HPDE6-E6E7 (cell line): Measurements from ENCODE around the gene CALN1.
"Not testable (repeated sequence)": the region's sequence is repeated elsewhere in the genome, so short reads cannot be mapped to it uniquely, and the experiment has no call there.

Experiments used
- DNase-seq: peaks from one replicate; pipeline ENCODE4 v3.0.0; 2011; ENCODE audit warnings: missing footprints; ENCODE audit errors: extremely low spot score

Gene CALN1

DNA sequence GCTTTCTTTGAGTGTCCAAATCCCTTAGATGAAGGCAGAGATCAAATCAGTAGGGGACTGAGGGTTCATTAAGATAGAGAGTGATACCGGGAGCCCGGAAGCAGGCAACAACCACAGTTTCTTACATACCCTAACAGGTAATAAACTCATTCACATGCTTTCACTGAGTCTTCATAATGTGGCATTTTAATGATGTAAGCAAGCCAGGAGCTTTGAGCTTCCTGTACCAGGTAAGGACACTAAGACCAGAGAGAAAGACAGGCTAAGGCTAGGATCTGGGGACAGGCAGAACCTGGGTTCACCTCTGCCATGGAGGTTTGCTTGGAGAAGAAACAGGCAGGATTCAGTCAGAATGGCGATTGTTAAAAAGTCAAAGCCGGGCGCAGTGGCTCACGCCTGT, 661.8 kb downstream of the CALN1 start:
- DNase-seq = no peak

DNA sequence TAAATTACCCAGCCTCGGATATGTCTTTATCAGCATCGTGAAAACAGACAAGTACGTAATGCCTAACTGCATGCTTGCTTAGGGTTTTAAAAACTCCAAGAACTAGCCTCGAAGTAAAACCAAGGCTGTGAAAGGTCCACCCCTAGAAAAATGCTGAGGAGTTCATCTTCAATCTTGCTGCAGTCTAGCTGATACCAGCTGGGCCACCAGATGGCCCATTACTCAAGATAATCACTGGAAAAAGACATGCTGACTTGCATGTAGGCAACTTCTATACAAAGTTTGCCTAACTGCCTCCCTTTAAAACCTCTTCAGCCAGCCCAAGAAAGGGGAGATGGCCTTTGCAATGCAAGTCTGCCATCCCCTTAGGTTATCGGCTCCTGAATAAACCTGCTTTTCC, 666.1 kb downstream of the CALN1 start:
- no peak for DNase-seq

DNA sequence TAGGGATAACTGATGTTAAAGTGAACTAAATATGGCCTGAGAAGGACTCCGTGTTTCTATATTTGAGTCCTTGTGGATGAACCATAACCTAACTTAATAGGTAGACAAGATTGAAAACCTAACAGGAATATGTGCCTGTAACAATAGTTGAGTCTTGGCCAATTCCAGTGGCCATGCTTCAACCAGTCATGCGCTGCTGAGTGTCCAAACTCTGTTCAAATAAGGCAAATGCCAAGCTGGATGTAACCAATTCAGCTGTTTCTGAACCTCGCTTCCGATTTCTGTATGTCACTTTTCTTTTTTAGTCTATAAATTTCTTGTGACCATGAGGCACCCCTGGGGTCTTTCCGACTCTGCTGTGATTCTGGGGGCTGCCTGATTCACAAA, 672.0 kb downstream of the CALN1 start:
- DNase-seq = no peak

DNA sequence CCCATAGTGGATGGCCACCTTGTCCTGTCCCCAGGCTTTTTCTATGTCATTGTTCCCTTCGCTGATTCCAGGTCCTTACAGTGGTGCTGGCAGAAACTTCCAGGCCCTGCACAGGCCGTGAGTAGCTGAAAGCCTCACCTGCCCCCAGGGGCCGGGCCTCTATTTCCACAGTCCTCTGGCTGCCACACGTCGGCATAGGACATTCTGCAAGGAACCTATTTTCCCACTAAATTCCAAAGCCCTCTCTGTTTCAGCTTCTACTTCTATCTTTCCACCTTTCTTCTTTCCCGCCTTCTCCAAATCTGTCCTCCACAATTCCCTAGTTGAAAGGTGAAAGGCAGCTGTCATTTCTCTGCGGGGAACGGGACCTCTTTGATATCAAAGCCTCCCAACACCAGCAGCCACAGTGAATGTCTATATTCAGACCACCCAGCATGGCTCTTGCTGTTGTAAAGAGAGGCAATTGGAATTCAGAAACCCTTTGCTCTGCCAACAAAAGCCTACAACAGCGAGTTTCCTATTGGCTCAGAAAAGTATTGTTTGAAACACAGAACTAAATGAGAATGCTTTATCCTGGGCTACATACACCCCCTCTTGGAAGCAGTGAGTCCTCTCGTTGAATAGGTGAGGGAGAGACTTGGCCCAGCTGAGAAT, 672.5 kb downstream of the CALN1 start:
- DNase-seq = no peak

DNA sequence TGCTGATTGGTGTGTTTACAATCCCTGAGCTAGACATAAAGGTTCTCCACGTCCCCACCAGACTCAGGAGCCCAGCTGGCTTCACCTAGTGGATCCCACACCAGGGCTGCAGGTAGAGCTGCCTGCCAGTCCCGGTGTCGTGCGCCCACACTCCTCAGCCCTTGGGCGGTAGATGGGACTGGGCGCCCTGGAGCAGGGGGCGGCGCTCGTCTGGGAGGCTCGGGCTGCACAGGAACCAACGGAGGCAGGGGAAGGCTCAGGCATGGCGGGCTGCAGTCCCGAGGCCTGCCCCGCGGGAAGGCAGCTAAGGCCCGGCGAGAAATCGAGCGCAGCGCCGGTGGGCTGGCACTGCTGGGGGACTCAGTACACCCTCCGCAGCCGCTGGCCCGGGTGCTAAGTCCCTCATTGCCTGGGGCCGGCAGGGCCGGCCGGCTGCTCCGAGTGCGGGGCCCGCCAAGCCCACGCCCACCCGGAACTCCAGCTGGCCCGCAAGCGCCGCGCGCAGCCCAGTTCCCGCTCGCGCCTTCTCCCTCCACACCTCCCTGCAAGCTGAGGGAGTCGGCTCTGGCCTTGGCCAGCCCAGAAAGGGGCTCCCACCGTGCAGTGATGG, 674.1 kb downstream of the CALN1 start:
- DNase-seq = not testable (repeated sequence)

DNA sequence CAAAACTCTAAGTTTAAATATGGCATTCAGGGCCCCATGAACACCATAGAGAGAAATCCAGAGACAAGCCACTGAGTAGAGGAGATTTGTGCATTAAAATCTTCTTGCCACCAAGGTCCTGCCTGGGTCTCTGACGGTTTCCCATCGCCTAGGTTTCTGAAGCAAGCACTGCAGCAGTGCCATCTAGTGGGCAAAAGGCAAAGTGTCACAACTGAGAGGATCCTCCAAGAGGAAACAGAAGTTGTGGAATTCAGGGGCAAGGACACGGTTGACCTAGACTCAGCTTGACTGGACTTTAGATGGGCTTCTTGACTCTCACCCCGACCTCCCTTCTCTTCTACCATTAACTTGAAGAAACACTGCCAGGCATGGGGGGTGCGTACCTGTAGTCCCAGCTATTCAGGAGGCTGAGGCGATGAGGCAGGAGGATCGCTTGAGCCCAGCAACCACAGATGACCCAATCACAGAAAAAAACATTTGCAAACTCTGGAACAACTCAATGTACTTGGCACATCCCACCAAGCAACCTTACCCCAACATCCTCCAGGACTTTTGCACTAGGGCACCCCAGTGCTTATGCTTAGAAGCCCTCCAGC, 676.1 kb downstream of the CALN1 start:
- DNase-seq = no peak

DNA sequence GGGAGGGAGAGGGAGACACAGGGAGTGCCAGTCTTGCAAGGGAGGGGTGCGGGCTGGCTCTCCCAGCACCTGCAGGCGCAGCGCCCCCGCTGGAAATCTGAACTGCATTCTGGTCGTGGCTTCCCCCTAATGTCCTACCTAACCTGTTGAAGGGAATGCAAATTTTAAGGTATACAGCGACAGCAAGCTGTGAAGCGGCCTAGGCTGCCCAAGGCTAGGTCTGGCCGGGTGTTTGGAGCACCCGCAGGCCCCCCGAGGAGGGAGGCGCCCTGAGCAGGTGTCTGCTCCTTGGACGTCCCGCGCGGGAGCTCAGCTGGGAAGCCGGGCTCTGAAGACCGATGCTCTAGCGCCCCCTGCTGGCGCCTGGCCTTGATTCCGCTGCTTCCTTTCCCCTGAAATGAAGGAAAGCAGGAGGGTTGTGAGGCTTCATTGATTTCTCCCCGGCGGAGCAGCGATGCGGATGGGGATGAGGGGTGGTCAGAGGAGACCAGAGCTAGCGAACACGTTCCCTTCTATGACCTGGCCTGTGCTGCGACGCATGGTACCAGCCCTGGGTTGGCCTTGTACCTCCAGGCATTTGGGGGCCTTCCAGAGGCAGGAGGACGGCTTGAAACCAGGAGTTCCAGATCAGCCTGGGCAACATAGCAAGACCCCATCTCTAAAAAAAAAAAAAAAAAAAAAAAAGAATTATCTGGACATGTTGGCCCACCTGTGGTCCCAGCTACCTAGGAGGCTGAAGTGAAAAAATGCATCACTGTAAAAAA, 678.8 kb downstream of the CALN1 start:
- no peak for DNase-seq

DNA sequence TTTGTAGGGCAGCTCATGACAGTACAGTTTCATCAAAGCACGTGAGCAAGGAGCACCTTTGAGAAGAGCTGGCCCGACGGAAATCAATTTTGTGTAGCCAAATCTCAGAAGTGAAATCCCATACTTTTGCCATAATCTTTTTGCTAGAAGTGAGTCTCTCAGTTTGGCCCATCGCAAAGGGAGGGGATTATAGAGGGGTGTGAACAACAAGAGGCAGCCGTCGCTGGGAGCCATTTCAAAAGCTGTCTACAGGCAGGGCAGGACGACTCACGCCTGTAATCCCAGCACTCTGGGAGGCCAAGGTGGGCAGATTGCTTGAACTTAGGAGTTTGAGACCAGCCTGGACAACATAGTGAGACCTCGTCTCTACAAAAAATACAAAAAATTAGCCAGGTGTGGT, 680.4 kb downstream of the CALN1 start:
- DNase-seq = no peak
